ENCODE data around the gene MS4A5. TPM values are rescaled to one million over a fixed set of nuclear protein-coding genes. Genes with fewer than 3 reads are reported as not detected.

Gene MS4A5
- polyA plus RNA-seq, result not detected

- Mint-ChIP-seq H3K36me3 (no peaks in the 10 kb centered on the region), H3K27me3 (ENCODE audit: low read depth in 3 of 3) (peaks cover 2 to 10% (median 5%) of the 10 kb centered on the region in 3 donors), H3K4me3 (no peak within 1 kb of the TSS), H3K9me3 (no peaks in the 10 kb centered on the region), H3K27ac (no peak within 1 kb of the TSS), H3K4me1 (no peaks in the 10 kb centered on the region)
- no peak for DNase-seq
Measured at GRCh38 chr11:60429272-60429671, at the start of gene MS4A5. Gene MS4A5 (plus strand): TSS chr11:60429572. CDS start chr11:60429675, 103 bp downstream.

- Mint-ChIP-seq H3K36me3 (no peaks in the 10 kb centered on the region), H3K9me3 (no peaks in the 10 kb centered on the region), H3K4me1 (no peaks in the 10 kb centered on the region), H3K27ac (no peak overlapping the region), H3K27me3 (ENCODE audit: low read depth in 3 of 3) (no peaks in the 10 kb centered on the region), H3K4me3 (no peak overlapping the region)
- no peak for DNase-seq
Measured at GRCh38 chr11:60389279-60389910, 40.0 kb upstream of the MS4A5 start.

- H3K4me1 Mint-ChIP-seq, result no peaks in the 10 kb centered on the region
- no peaks in the 10 kb centered on the region for H3K27me3 Mint-ChIP-seq (ENCODE audit: low read depth in 3 of 3)
- H3K36me3 Mint-ChIP-seq, result no peaks in the 10 kb centered on the region
- no peaks in the 10 kb centered on the region for H3K9me3 Mint-ChIP-seq
- no peak overlapping the region for H3K27ac Mint-ChIP-seq
- no peak overlapping the region for H3K4me3 Mint-ChIP-seq
- DNase-seq, result no peak
Measured at GRCh38 chr11:60390419-60390818, 39.0 kb upstream of the MS4A5 start.

GRCh38 chr11:60392361-60392760 lies 37.0 kb upstream of the MS4A5 start:
- Mint-ChIP-seq H3K27me3 (ENCODE audit: low read depth in 3 of 3) (peaks cover 0 to 2% (median 0%) of the 10 kb centered on the region in 3 donors), H3K4me3 (no peak overlapping the region), H3K36me3 (no peaks in the 10 kb centered on the region), H3K4me1 (peaks cover 5 to 14% of the 10 kb centered on the region in 2 donors), H3K27ac (no peak overlapping the region), H3K9me3 (no peaks in the 10 kb centered on the region)
- DNase-seq, result no peak

- DNase-seq, result no peak
- Mint-ChIP-seq H3K27ac (no peak overlapping the region), H3K27me3 (ENCODE audit: low read depth in 3 of 3) (peaks cover 0 to 2% (median 0%) of the 10 kb centered on the region in 3 donors), H3K4me1 (peaks cover 5 to 14% of the 10 kb centered on the region in 2 donors), H3K4me3 (no peak overlapping the region), H3K9me3 (no peaks in the 10 kb centered on the region), H3K36me3 (no peaks in the 10 kb centered on the region)
Measured at GRCh38 chr11:60393016-60393415, 36.4 kb upstream of the MS4A5 start.

- Mint-ChIP-seq H3K36me3 (no peaks in the 10 kb centered on the region), H3K27me3 (ENCODE audit: low read depth in 3 of 3) (peaks cover 0 to 3% (median 0%) of the 10 kb centered on the region in 3 donors), H3K4me1 (peaks cover 5 to 14% of the 10 kb centered on the region in 2 donors), H3K27ac (no peak overlapping the region), H3K9me3 (no peaks in the 10 kb centered on the region), H3K4me3 (no peak overlapping the region)
- no peak for DNase-seq
Measured at GRCh38 chr11:60394666-60395380, 34.5 kb upstream of the MS4A5 start.

GRCh38 chr11:60396382-60396781 lies 33.0 kb upstream of the MS4A5 start, which contains the start of gene MS4A14:
Gene MS4A14 (plus strand): TSS chr11:60396459. CDS start chr11:60396579, 120 bp downstream.
- no peaks in the 10 kb centered on the region for H3K36me3 Mint-ChIP-seq
- peaks cover 0 to 3% (median 0%) of the 10 kb centered on the region in 3 donors for H3K27me3 Mint-ChIP-seq (ENCODE audit: low read depth in 3 of 3)
- H3K4me3 Mint-ChIP-seq, result no peak within 1 kb of the TSS
- no peak for DNase-seq
- H3K4me1 Mint-ChIP-seq, result peaks cover 5 to 14% of the 10 kb centered on the region in 2 donors
- no peaks in the 10 kb centered on the region for H3K9me3 Mint-ChIP-seq
- H3K27ac Mint-ChIP-seq, result no peak within 1 kb of the TSS

- no peaks in the 10 kb centered on the region for H3K9me3 Mint-ChIP-seq
- H3K27me3 Mint-ChIP-seq (ENCODE audit: low read depth in 3 of 3), result peaks cover 0 to 3% (median 0%) of the 10 kb centered on the region in 3 donors
- no peak overlapping the region for H3K4me3 Mint-ChIP-seq
- no peak for DNase-seq
- no peaks in the 10 kb centered on the region for H3K36me3 Mint-ChIP-seq
- H3K4me1 Mint-ChIP-seq, result peaks cover 5 to 14% of the 10 kb centered on the region in 2 donors
- no peak overlapping the region for H3K27ac Mint-ChIP-seq
Measured at GRCh38 chr11:60396799-60397198, 32.6 kb upstream of the MS4A5 start.

GRCh38 chr11:60420015-60420414 lies 9.4 kb upstream of the MS4A5 start:
- no peaks in the 10 kb centered on the region for H3K4me1 Mint-ChIP-seq

GRCh38 chr11:60422609-60423008 lies 6.8 kb upstream of the MS4A5 start:
- H3K27me3 Mint-ChIP-seq (ENCODE audit: low read depth in 3 of 3), result peaks cover 2 to 9% (median 8%) of the 10 kb centered on the region in 3 donors
- peaks cover 0 to 4% (median 0%) of the 10 kb centered on the region in 6 donors for H3K9me3 Mint-ChIP-seq
- H3K4me3 Mint-ChIP-seq, result no peak overlapping the region
- no peaks in the 10 kb centered on the region for H3K36me3 Mint-ChIP-seq
- no peak overlapping the region for H3K27ac Mint-ChIP-seq
- no peaks in the 10 kb centered on the region for H3K4me1 Mint-ChIP-seq
- DNase-seq, result no peak

More at GRCh38 chr11:60420015-60420414, 9.4 kb upstream of the MS4A5 start:
- Mint-ChIP-seq H3K36me3 (no peaks in the 10 kb centered on the region), H3K27me3 (ENCODE audit: low read depth in 3 of 3) (peaks cover 3 to 9% (median 7%) of the 10 kb centered on the region in 3 donors), H3K4me3 (no peak overlapping the region), H3K27ac (no peak overlapping the region), H3K9me3 (peaks cover 0 to 8% (median 0%) of the 10 kb centered on the region in 6 donors)
- no peak for DNase-seq

GRCh38 chr11:60428517-60428916 lies 855 bp upstream of the MS4A5 start:
- no peaks in the 10 kb centered on the region for H3K36me3 Mint-ChIP-seq
- no peaks in the 10 kb centered on the region for H3K4me1 Mint-ChIP-seq
- H3K9me3 Mint-ChIP-seq, result no peaks in the 10 kb centered on the region
- H3K27ac Mint-ChIP-seq, result no peak overlapping the region
- H3K27me3 Mint-ChIP-seq (ENCODE audit: low read depth in 3 of 3), result peaks cover 2 to 10% (median 5%) of the 10 kb centered on the region in 3 donors
- no peak overlapping the region for H3K4me3 Mint-ChIP-seq
- DNase-seq, result no peak

- H3K36me3 Mint-ChIP-seq, result no peaks in the 10 kb centered on the region
- H3K27ac Mint-ChIP-seq, result no peak overlapping the region
- H3K9me3 Mint-ChIP-seq, result no peaks in the 10 kb centered on the region
- peaks cover 2 to 7% (median 5%) of the 10 kb centered on the region in 3 donors for H3K27me3 Mint-ChIP-seq (ENCODE audit: low read depth in 3 of 3)
- no peak for DNase-seq
- H3K4me3 Mint-ChIP-seq, result no peak overlapping the region
- no peaks in the 10 kb centered on the region for H3K4me1 Mint-ChIP-seq
Measured at GRCh38 chr11:60431251-60431650, 1.9 kb downstream of the MS4A5 start.

GRCh38 chr11:60433401-60433800 lies 4.0 kb downstream of the MS4A5 start:
- Mint-ChIP-seq H3K27me3 (ENCODE audit: low read depth in 3 of 3) (peaks cover 2 to 5% (median 3%) of the 10 kb centered on the region in 3 donors), H3K4me3 (no peak overlapping the region), H3K4me1 (no peaks in the 10 kb centered on the region), H3K27ac (no peak overlapping the region), H3K36me3 (no peaks in the 10 kb centered on the region), H3K9me3 (no peaks in the 10 kb centered on the region)
- DNase-seq, result no peak

GRCh38 chr11:60447070-60447469 lies 17.7 kb downstream of the MS4A5 start:
- no peaks in the 10 kb centered on the region for H3K9me3 Mint-ChIP-seq
- H3K4me1 Mint-ChIP-seq, result peaks cover 11 to 16% of the 10 kb centered on the region in 2 donors
- H3K27me3 Mint-ChIP-seq (ENCODE audit: low read depth in 3 of 3), result no peaks in the 10 kb centered on the region
- peak overlapping the region in 3 of 6 donors; percentile 42 to 80 (median 67) for H3K27ac Mint-ChIP-seq
- peak overlapping the region in 3 of 5 donors; percentile 81 to 95 (median 87) for H3K4me3 Mint-ChIP-seq
- no peak for DNase-seq
- no peaks in the 10 kb centered on the region for H3K36me3 Mint-ChIP-seq

Measured in immature natural killer cell (primary cell).